ENCODE results near the gene DIDO1.

Gene DIDO1

GRCh38 chr20:62907384-62908317, 18.7 kb downstream of the DIDO1 start:
- H3K36me3 Mint-ChIP-seq: peaks cover 50 to 66% of the 10 kb centered on the region in 2 donors
- no peak for DNase-seq
- no peak overlapping the region for H3K27ac Mint-ChIP-seq
- ATAC-seq (replicated peaks): peak; percentile 62 to 63
- H3K4me1 Mint-ChIP-seq: peaks cover 4 to 31% of the 10 kb centered on the region in 2 donors
- H3K27me3 Mint-ChIP-seq: no peaks in the 10 kb centered on the region
- H3K9me3 Mint-ChIP-seq: no peaks in the 10 kb centered on the region
- H3K4me3 Mint-ChIP-seq: no peak overlapping the region

GRCh38 chr20:62906647-62907375, 19.5 kb downstream of the DIDO1 start:
- ATAC-seq (replicated peaks): no peak
- peaks cover 4 to 31% of the 10 kb centered on the region in 2 donors for H3K4me1 Mint-ChIP-seq
- H3K27ac Mint-ChIP-seq: no peak overlapping the region
- H3K36me3 Mint-ChIP-seq: peaks cover 51 to 69% of the 10 kb centered on the region in 2 donors
- no peak overlapping the region for H3K4me3 Mint-ChIP-seq
- no peak for DNase-seq
- no peaks in the 10 kb centered on the region for H3K9me3 Mint-ChIP-seq
- no peaks in the 10 kb centered on the region for H3K27me3 Mint-ChIP-seq

GRCh38 chr20:62906209-62906608, 20.1 kb downstream of the DIDO1 start:
- Mint-ChIP-seq H3K9me3 (no peaks in the 10 kb centered on the region), H3K27ac (peak overlapping the region; percentile 65), H3K27me3 (no peaks in the 10 kb centered on the region), H3K4me3 (no peak overlapping the region), H3K36me3 (peaks cover 49 to 66% of the 10 kb centered on the region in 2 donors), H3K4me1 (peaks cover 4 to 32% of the 10 kb centered on the region in 2 donors)
- ATAC-seq (replicated peaks): no peak
- no peak for DNase-seq

GRCh38 chr20:62905536-62906117, 20.7 kb downstream of the DIDO1 start:
- DNase-seq (no peak), ATAC-seq (replicated peaks) (no peak)
- Mint-ChIP-seq H3K4me1 (peaks cover 4 to 33% of the 10 kb centered on the region in 2 donors), H3K9me3 (no peaks in the 10 kb centered on the region), H3K4me3 (no peak overlapping the region), H3K36me3 (peaks cover 45 to 63% of the 10 kb centered on the region in 2 donors), H3K27ac (peak overlapping the region; percentile 65), H3K27me3 (no peaks in the 10 kb centered on the region)

GRCh38 chr20:62902926-62903615, 23.2 kb downstream of the DIDO1 start:
- H3K4me3 Mint-ChIP-seq: no peak overlapping the region
- ATAC-seq (replicated peaks): no peak
- no peak overlapping the region for H3K27ac Mint-ChIP-seq
- DNase-seq: no peak
- H3K27me3 Mint-ChIP-seq: no peaks in the 10 kb centered on the region
- H3K9me3 Mint-ChIP-seq: no peaks in the 10 kb centered on the region
- H3K36me3 Mint-ChIP-seq: peaks cover 33 to 56% of the 10 kb centered on the region in 2 donors
- peaks cover 17 to 40% of the 10 kb centered on the region in 2 donors for H3K4me1 Mint-ChIP-seq

- Mint-ChIP-seq H3K27ac (no peak overlapping the region), H3K36me3 (peaks cover 27 to 47% of the 10 kb centered on the region in 2 donors), H3K9me3 (no peaks in the 10 kb centered on the region), H3K27me3 (no peaks in the 10 kb centered on the region), H3K4me3 (no peak overlapping the region), H3K4me1 (peaks cover 19 to 31% of the 10 kb centered on the region in 2 donors)
- DNase-seq (no peak), ATAC-seq (replicated peaks) (no peak)
These were observed 24.4 kb downstream of the DIDO1 start for GRCh38 chr20:62901891-62902290.

- no peaks in the 10 kb centered on the region for H3K27me3 Mint-ChIP-seq
- DNase-seq (no peak), ATAC-seq (replicated peaks) (peak; percentile 24 to 31)
- peak overlapping the region; percentile 77 for H3K27ac Mint-ChIP-seq
- H3K4me3 Mint-ChIP-seq: no peak overlapping the region
- H3K9me3 Mint-ChIP-seq: no peaks in the 10 kb centered on the region
- H3K4me1 Mint-ChIP-seq: peaks cover 19 to 31% of the 10 kb centered on the region in 2 donors
- H3K36me3 Mint-ChIP-seq: peaks cover 18 to 44% of the 10 kb centered on the region in 2 donors
These were observed 25.4 kb downstream of the DIDO1 start for GRCh38 chr20:62900692-62901584.

GRCh38 chr20:62900052-62900691, 26.1 kb downstream of the DIDO1 start:
- peak overlapping the region; percentile 48 to 59 for H3K4me3 Mint-ChIP-seq
- no peaks in the 10 kb centered on the region for H3K27me3 Mint-ChIP-seq
- peak overlapping the region; percentile 77 for H3K27ac Mint-ChIP-seq
- peak; percentile 65 for DNase-seq
- peaks cover 19 to 31% of the 10 kb centered on the region in 2 donors for H3K4me1 Mint-ChIP-seq
- peaks cover 18 to 46% of the 10 kb centered on the region in 2 donors for H3K36me3 Mint-ChIP-seq
- no peaks in the 10 kb centered on the region for H3K9me3 Mint-ChIP-seq
- peak; percentile 94 to 97 for ATAC-seq (replicated peaks)

GRCh38 chr20:62899633-62900051, 26.7 kb downstream of the DIDO1 start:
- Mint-ChIP-seq H3K9me3 (no peaks in the 10 kb centered on the region), H3K36me3 (peaks cover 14 to 44% of the 10 kb centered on the region in 2 donors), H3K27me3 (no peaks in the 10 kb centered on the region), H3K4me3 (no peak overlapping the region), H3K27ac (peak overlapping the region; percentile 77), H3K4me1 (peaks cover 19 to 31% of the 10 kb centered on the region in 2 donors)
- ATAC-seq (replicated peaks) (no peak), DNase-seq (no peak)

GRCh38 chr20:62898970-62899632, 27.2 kb downstream of the DIDO1 start:
- Mint-ChIP-seq H3K9me3 (no peaks in the 10 kb centered on the region), H3K36me3 (peaks cover 18 to 44% of the 10 kb centered on the region in 2 donors), H3K27ac (peak overlapping the region; percentile 76), H3K4me3 (peak overlapping the region in 1 of 2 donors; percentile 32), H3K27me3 (no peaks in the 10 kb centered on the region), H3K4me1 (peaks cover 19 to 31% of the 10 kb centered on the region in 2 donors)
- no peak for DNase-seq
- ATAC-seq (replicated peaks): peak in 1 of 2 donors; percentile 26

GRCh38 chr20:62898093-62898964, 28.0 kb downstream of the DIDO1 start:
- peak overlapping the region; percentile 76 for H3K27ac Mint-ChIP-seq
- H3K9me3 Mint-ChIP-seq: no peaks in the 10 kb centered on the region
- peaks cover 20 to 46% of the 10 kb centered on the region in 2 donors for H3K36me3 Mint-ChIP-seq
- H3K27me3 Mint-ChIP-seq: no peaks in the 10 kb centered on the region
- peak overlapping the region in 1 of 2 donors; percentile 32 for H3K4me3 Mint-ChIP-seq
- ATAC-seq (replicated peaks) (no peak), DNase-seq (no peak)
- peaks cover 19 to 31% of the 10 kb centered on the region in 2 donors for H3K4me1 Mint-ChIP-seq
